ENCODE measurements around the gene SGPP2. TPM values are rescaled to one million over a fixed set of nuclear protein-coding genes. Genes with fewer than 3 reads are reported as not detected.

The SGPP2 gene
- total RNA-seq, 4 donors from 2014 or later: 0.63 to 15.3 (median 7.2) TPM

- no peak for TF ChIP-seq CTCF (IDR thresholded peaks at IDR 0.05)
- DNase-seq (ENCODE audit: low spot score) (no peak), ATAC-seq (ENCODE audit: low FRiP score) (no peak)
Observed at GRCh38 chr2:222522082-222522481, 97.7 kb downstream of the SGPP2 start.

- ATAC-seq (ENCODE audit: low FRiP score): peak; percentile 77
- no peak for TF ChIP-seq CTCF (IDR thresholded peaks at IDR 0.05)
- DNase-seq (ENCODE audit: low spot score): no peak
Observed at GRCh38 chr2:222523783-222524544, 99.6 kb downstream of the SGPP2 start.

- TF ChIP-seq CTCF (IDR thresholded peaks at IDR 0.05): no peak
- no peak for DNase-seq (ENCODE audit: low spot score)
- no peak for ATAC-seq (ENCODE audit: low FRiP score)
Observed at GRCh38 chr2:222525811-222526210, 101.5 kb downstream of the SGPP2 start.

GRCh38 chr2:222526480-222527277 lies 102.3 kb downstream of the SGPP2 start:
- ATAC-seq (ENCODE audit: low FRiP score) (no peak), DNase-seq (ENCODE audit: low spot score) (no peak)
- no peak for TF ChIP-seq CTCF (IDR thresholded peaks at IDR 0.05)

GRCh38 chr2:222532315-222532714 lies 108.0 kb downstream of the SGPP2 start:
- no peak for TF ChIP-seq CTCF (IDR thresholded peaks at IDR 0.05)
- ATAC-seq (ENCODE audit: low FRiP score) (no peak), DNase-seq (ENCODE audit: low spot score) (no peak)

- ATAC-seq (ENCODE audit: low FRiP score): no peak
- no peak for DNase-seq (ENCODE audit: low spot score)
- no peak for TF ChIP-seq CTCF (IDR thresholded peaks at IDR 0.05)
Observed at GRCh38 chr2:222535477-222535876, 111.1 kb downstream of the SGPP2 start.

Measured in omental fat pad (tissue), 4 donors.